Stimulated activated naive B cell treated with anti-CD40 and anti-IgM and Interleukin-4, amounts not matched to agents 10 μg/mL and 1 μg/mL and 100 μg/mL, for 72 hours (primary cell): ENCODE data around the gene KCNMA1.

Experiments used
- ATAC-seq, 2 donors: fragments of 150-1000 bp; cut with Tn5 transposase; replicated peaks; 2 replicates each; pipeline ENCODE4 v1.10.0; 2021; ENCODE audit warnings: moderate library complexity in 1 of 2
- DNase-seq: peaks from one replicate; pipeline ENCODE4 v3.0.0; 2021
- H3K27ac Mint-ChIP-seq: one replicate; pipeline ENCODE4 v1.8.0; 2022; ENCODE audit warnings: mild to moderate bottlenecking, mixed read lengths
- H3K27me3 Mint-ChIP-seq, 2 donors: one replicate each; pipeline ENCODE4 v1.8.0; 2022; ENCODE audit warnings: mixed read lengths in 2 of 2
- H3K36me3 Mint-ChIP-seq, 2 donors: one replicate each; pipeline ENCODE4 v1.8.0; 2022; ENCODE audit warnings: mixed read lengths in 2 of 2, mild to moderate bottlenecking in 1 of 2
- H3K4me1 Mint-ChIP-seq, 2 donors: one replicate each; pipeline ENCODE4 v1.8.0; 2022; ENCODE audit warnings: mixed read lengths in 2 of 2, mild to moderate bottlenecking in 1 of 2
- H3K4me3 Mint-ChIP-seq, 2 donors: one replicate each; pipeline ENCODE4 v1.8.0; 2022; ENCODE audit warnings: mild to moderate bottlenecking in 2 of 2, mixed read lengths in 2 of 2, moderate library complexity in 1 of 2
- H3K9me3 Mint-ChIP-seq, 2 donors: one replicate each; pipeline ENCODE4 v1.8.0; 2022; ENCODE audit warnings: mixed read lengths in 2 of 2, mild to moderate bottlenecking in 1 of 2

KCNMA1 gene

DNA sequence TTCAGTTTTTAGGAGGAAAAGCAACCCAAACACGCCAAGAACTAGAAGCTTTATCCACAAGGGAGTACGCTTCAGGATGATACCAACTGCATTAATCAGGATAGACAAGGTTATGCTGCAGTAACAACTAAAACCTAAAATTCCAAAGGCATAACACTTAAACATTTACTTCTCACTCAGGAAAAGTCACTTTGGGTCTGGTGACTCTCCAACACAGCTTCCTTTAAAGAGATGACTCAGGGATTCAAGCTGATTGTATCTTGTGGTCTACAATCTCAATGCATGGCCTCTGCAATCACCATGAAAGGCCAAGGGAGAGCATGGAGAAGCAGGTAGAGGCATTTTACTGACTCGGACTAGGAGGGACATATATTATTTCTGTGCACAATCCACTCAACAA, 315.8 kb downstream of the KCNMA1 start:
- peaks cover 0 to 11% of the 10 kb centered on the region in 2 donors for H3K27me3 Mint-ChIP-seq
- DNase-seq (no peak), ATAC-seq (no peak)
- H3K27ac Mint-ChIP-seq = no peak overlapping the region
- no peaks in the 10 kb centered on the region for H3K36me3 Mint-ChIP-seq
- H3K4me1 Mint-ChIP-seq = no peaks in the 10 kb centered on the region
- H3K9me3 Mint-ChIP-seq = no peaks in the 10 kb centered on the region
- H3K4me3 Mint-ChIP-seq = no peak overlapping the region

DNA sequence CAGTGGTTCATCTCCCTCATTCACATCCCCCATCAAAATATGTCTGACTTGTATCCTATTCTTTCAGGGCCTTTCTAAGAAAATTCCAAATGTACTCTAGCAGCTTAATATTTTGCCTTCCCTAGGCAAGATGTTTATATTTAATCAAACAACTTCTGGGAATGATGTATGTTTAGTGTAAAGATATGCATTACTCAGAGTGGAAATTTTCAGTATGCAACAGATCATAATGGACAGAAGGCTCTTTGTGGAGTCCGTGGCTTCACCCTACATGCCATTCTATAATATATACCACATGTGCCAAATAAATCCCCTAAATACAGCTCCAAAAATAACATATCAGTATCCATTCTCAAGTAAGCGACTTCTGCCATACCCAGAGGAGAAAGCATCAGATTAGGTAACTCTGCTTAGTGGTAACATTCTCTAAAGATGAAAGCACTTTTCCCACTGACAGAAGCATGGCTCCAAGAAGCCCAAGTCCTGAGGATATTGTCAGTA, 316.6 kb downstream of the KCNMA1 start:
- no peak for DNase-seq
- Mint-ChIP-seq H3K36me3 (no peaks in the 10 kb centered on the region), H3K27ac (no peak overlapping the region), H3K27me3 (peaks cover 0 to 11% of the 10 kb centered on the region in 2 donors), H3K4me3 (no peak overlapping the region), H3K4me1 (no peaks in the 10 kb centered on the region), H3K9me3 (no peaks in the 10 kb centered on the region)
- ATAC-seq = no peak

DNA sequence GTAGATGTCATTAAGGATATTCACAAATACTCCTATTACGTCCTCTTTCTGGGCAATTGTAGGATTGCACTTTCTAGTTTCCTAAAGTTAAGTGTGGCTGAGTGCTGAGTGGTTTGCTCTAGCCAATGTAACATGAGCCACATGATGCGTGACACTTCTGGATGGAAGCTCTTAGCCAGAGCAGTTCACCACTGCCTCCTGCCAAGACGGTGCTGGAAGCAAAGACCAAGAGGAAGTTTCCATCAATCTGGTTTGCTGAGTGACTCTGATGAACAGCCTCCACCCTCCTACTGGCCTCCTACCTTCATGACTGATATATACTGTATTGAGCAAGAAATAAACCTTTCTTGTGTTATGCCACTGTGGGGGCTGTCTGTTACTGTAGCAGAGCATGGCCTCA, 318.1 kb downstream of the KCNMA1 start:
- ATAC-seq (no peak), DNase-seq (no peak)
- Mint-ChIP-seq H3K4me1 (no peaks in the 10 kb centered on the region), H3K4me3 (no peak overlapping the region), H3K9me3 (no peaks in the 10 kb centered on the region), H3K27me3 (peaks cover 0 to 11% of the 10 kb centered on the region in 2 donors), H3K36me3 (no peaks in the 10 kb centered on the region), H3K27ac (no peak overlapping the region)

DNA sequence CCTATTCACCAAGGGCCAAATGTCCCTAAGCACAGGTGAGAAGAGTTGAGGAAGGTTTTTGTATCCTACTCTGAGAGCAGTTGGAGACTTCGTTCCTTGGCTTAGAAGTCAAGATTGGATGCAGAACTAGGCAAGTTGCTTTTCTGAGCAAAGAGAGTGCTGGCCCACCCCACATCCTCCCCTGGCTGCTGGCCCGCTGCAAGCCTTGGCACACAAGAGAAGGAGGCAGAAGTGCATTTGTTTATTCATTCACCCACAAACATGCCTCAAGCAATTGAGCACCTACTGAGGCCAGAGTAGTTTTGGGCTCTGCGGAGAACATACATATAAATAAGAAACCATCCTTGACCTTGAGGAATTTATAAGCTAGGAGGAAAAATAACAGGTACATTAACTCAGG, 318.9 kb downstream of the KCNMA1 start:
- Mint-ChIP-seq H3K36me3 (no peaks in the 10 kb centered on the region), H3K4me1 (no peaks in the 10 kb centered on the region), H3K27me3 (peaks cover 0 to 11% of the 10 kb centered on the region in 2 donors), H3K9me3 (no peaks in the 10 kb centered on the region), H3K4me3 (no peak overlapping the region), H3K27ac (no peak overlapping the region)
- DNase-seq (no peak), ATAC-seq (no peak)

DNA sequence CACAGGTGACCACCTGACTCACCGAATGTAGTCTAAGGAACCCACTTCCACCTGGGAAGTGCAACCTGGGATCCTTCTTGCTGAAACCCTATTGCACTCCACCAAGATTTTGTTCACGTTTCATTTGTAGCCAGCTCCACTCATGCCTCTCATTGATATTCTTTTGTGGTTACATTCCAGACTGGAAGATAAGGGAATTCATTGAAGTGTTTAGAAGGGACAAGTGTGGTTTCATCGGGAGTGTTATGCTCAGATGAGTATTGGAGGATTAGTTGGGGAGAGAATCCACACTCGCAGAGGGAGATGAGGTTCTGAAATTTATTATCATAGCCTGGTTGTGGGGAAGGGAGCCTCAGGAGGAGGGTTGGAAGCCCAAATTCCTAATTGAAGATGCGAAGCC, 320.4 kb downstream of the KCNMA1 start:
- Mint-ChIP-seq H3K27ac (no peak overlapping the region), H3K9me3 (no peaks in the 10 kb centered on the region), H3K4me1 (no peaks in the 10 kb centered on the region), H3K27me3 (peaks cover under 1 to 11% of the 10 kb centered on the region in 2 donors), H3K36me3 (no peaks in the 10 kb centered on the region), H3K4me3 (no peak overlapping the region)
- ATAC-seq (no peak), DNase-seq (no peak)

DNA sequence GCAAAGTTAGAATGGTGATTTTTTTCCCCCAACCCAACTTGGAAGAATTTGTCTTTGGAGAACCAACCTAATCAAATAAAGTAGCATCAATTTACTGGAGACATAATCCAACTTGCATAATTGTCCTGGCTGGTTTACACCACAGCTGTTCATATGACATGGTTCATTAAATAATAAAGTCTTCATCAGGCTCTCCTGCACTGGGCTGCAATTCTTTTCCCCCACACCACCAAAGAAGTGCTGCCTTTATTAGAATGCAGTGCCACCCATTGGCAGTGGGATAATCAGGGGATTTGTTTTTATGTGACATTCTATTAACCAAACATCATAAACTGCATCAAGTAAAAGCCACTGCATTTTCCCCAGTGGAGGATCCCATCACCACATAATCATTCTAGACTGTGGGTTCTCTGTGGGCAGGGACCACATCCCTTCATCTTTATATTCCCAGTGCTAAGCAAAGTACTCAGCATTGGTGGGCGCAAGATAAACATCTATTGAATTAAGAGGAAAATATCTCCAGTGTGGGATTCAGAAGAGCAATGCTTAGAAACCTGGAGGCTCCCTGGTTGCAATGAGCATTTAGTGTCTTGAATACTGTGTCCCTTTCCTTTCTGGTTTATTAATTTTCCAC, 322.0 kb downstream of the KCNMA1 start:
- DNase-seq (no peak), ATAC-seq (no peak)
- Mint-ChIP-seq H3K9me3 (no peaks in the 10 kb centered on the region), H3K4me1 (no peaks in the 10 kb centered on the region), H3K36me3 (no peaks in the 10 kb centered on the region), H3K27me3 (peaks cover 7 to 17% of the 10 kb centered on the region in 2 donors), H3K27ac (no peak overlapping the region), H3K4me3 (no peak overlapping the region)

DNA sequence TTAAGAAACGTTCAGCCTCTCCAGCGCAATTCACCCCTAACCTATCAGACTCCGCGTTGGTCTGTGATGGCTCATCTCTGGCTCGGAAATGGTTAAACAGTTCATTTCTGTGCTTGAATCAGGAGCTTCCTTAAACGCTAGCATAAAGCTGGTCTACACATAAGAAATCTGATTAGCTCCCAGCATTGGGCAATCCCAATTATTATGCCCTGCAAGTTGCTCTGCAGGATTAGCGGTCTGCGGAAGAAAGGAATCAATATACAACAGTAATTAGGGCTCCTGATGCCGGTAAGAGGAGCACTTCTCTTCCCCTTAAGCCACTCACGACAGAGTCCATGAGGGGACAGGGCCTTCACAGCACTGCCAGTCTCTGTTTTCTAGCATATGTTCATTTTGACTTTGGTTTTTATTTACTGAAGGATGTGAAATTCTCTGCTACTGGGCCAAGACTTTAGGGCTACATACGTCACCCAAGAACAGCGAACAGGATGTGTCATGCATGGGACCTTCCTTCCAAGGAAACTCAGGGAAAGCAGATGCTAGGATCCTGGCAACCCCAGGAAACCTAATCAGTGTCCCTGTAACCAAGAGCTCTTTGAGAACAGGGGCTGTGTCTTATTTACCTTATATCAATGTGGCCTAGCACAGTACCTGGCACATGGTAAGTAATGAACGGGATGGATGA, 324.4 kb downstream of the KCNMA1 start:
- no peak for ATAC-seq
- H3K27ac Mint-ChIP-seq = no peak overlapping the region

DNA sequence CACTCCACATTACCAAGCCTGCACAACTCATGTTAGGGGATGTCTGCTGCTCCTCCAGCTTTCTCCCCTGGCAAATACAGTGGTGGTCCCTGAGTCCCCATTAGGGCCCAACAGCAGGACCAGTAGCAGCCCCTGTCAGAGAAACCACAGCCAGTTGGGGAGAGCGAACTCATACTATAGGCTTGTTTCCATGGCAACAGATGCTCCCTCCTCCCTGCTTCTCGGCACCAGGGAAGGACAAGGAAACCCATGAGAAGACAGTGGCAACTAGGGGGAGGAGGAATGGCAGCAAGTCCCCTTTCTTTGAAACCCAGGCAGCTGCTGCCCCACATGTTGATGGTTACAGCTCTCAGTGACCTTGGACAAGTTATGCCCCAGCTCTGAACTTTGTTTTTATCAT, 326.4 kb downstream of the KCNMA1 start:
- Mint-ChIP-seq H3K9me3 (no peaks in the 10 kb centered on the region), H3K36me3 (no peaks in the 10 kb centered on the region), H3K27me3 (peaks cover 15 to 17% of the 10 kb centered on the region in 2 donors), H3K27ac (no peak overlapping the region), H3K4me3 (no peak overlapping the region), H3K4me1 (no peaks in the 10 kb centered on the region)
- DNase-seq = no peak
- ATAC-seq = no peak

More for the DNA sequence above, 324.4 kb downstream of the KCNMA1 start:
- H3K4me3 Mint-ChIP-seq = no peak overlapping the region
- peaks cover 15 to 23% of the 10 kb centered on the region in 2 donors for H3K27me3 Mint-ChIP-seq
- H3K4me1 Mint-ChIP-seq = no peaks in the 10 kb centered on the region
- DNase-seq = no peak
- H3K9me3 Mint-ChIP-seq = no peaks in the 10 kb centered on the region
- H3K36me3 Mint-ChIP-seq = no peaks in the 10 kb centered on the region

DNA sequence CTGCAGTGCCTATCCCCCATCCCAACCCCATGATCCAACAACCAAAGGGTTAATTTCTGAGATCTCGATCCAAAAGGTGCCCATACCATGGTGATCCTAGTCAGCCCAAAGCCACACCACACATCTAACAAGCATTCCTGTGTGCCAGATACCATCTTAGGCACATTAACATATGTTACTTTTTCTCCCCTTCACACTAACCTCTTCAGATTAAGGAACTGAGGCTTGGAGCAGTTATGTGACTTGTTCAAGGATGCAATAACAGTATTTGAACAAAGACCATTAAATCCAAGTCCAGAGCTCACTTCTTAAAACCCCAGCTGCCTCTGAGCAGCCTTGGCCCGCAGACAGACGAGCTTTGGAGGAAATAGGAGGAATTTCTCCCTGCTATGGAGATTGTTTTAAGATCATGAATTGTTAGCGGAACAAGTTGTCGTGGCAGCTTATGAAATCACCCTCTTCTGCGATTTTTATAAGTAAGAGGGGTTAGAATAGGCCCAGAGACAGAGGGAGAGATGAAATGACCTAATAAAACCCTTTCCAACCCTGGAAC, 327.2 kb downstream of the KCNMA1 start:
- H3K36me3 Mint-ChIP-seq = no peaks in the 10 kb centered on the region
- no peak for DNase-seq
- no peak overlapping the region for H3K27ac Mint-ChIP-seq
- no peak for ATAC-seq
- H3K4me3 Mint-ChIP-seq = no peak overlapping the region
- peaks cover 15 to 17% of the 10 kb centered on the region in 2 donors for H3K27me3 Mint-ChIP-seq
- H3K4me1 Mint-ChIP-seq = no peaks in the 10 kb centered on the region
- no peaks in the 10 kb centered on the region for H3K9me3 Mint-ChIP-seq

DNA sequence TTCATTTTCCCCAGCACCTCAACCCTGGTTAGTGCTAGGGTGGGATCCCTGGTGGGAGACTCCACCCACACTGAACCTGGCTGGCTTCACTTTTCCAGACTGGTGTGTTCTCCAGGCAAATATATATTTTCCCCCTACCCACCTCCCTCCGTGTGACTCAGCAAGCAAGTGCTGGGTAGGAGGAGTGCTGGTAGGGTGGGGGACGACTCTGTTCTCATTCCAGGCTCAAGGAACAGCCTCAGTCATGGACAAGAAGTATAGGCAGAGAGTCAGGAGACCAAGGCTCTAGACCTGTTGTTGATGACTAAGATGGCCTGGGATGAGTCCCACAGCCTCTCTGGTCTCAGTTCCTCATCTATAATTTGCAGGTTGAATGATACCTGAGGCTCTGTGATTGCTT, 328.1 kb downstream of the KCNMA1 start:
- H3K4me1 Mint-ChIP-seq = no peaks in the 10 kb centered on the region
- H3K4me3 Mint-ChIP-seq = no peak overlapping the region
- no peak overlapping the region for H3K27ac Mint-ChIP-seq
- DNase-seq = no peak
- no peaks in the 10 kb centered on the region for H3K9me3 Mint-ChIP-seq
- no peaks in the 10 kb centered on the region for H3K36me3 Mint-ChIP-seq
- peak; percentile 50 to 56 for ATAC-seq
- peaks cover 18 to 26% of the 10 kb centered on the region in 2 donors for H3K27me3 Mint-ChIP-seq

DNA sequence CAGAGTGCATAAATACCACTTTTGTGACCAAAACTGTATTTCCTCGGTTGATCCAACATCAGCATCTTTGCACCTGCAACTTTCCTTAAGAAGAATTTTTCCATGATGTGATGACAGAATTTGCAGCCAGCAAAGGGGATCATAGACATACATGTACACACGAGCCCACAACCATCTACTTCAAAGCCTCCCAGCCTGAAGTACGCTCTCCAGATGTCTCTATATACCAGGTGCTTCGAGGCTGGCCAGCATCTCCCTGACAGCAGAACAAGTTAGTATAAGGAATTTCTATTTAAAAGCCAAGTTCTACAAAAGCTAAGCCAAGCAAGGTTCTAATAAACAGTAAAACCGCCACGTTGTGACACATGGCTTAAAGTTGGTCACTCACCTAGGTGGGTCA, 328.5 kb downstream of the KCNMA1 start:
- H3K9me3 Mint-ChIP-seq = no peaks in the 10 kb centered on the region
- H3K4me1 Mint-ChIP-seq = no peaks in the 10 kb centered on the region
- ATAC-seq (no peak), DNase-seq (no peak)
- peaks cover 18 to 26% of the 10 kb centered on the region in 2 donors for H3K27me3 Mint-ChIP-seq
- no peak overlapping the region for H3K27ac Mint-ChIP-seq
- no peak overlapping the region for H3K4me3 Mint-ChIP-seq
- H3K36me3 Mint-ChIP-seq = no peaks in the 10 kb centered on the region

DNA sequence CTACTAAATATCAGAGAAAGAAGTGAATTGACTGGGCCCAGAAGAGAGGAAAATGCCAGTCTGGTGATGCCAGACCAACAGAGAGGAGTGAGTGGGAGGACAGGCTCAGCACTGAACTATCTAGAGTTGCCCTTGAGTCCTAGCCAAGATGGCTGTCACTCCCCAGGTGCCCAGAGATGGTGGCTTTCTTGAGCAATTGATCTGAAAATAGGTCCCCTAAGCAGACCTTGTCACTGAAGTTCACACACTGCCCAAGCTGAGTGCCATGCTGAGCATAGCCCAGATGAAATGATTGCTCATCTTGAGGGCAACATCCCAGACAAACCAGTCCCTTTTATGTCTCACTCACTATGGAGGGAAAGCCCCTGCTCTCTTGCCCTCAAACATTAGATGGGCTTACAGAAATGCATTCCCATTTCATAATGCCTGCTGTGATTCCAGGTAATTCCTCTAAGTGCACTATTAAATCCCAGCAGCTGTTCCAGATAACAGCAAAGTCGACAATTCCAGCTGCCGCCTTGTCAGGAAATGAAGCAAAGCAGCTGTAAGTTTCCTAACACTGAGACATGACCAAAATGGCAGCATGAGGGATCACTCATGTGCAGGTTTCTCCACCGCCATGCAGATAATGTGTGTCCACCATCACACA, 329.4 kb downstream of the KCNMA1 start:
- no peak overlapping the region for H3K27ac Mint-ChIP-seq
- DNase-seq (no peak), ATAC-seq (no peak)
- H3K9me3 Mint-ChIP-seq = peaks cover 3 to 4% of the 10 kb centered on the region in 2 donors
- H3K4me3 Mint-ChIP-seq = no peak overlapping the region
- no peaks in the 10 kb centered on the region for H3K36me3 Mint-ChIP-seq
- no peaks in the 10 kb centered on the region for H3K4me1 Mint-ChIP-seq
- peaks cover 24 to 34% of the 10 kb centered on the region in 2 donors for H3K27me3 Mint-ChIP-seq

DNA sequence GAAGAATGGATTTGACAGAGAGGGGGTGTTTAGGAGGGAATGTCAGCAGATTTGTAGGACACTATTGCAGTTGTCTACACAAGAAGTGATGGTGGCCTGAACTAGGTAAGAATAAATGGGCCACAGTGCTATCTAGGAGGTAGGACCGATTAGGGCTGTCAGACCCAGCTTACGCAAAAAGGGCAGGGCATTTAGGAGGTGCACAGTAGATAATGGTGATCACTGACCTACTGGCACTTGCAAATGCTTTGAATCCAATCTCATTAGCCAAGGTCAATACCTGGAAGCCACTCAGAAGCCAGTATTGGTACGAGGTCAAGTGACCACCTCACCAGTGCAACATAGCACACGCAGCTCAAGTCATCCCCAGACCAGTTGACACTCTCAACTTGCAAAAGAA, 330.9 kb downstream of the KCNMA1 start:
- Mint-ChIP-seq H3K27me3 (peaks cover 22 to 35% of the 10 kb centered on the region in 2 donors), H3K9me3 (peaks cover 7 to 10% of the 10 kb centered on the region in 2 donors), H3K4me3 (no peak overlapping the region), H3K27ac (no peak overlapping the region), H3K36me3 (no peaks in the 10 kb centered on the region), H3K4me1 (no peaks in the 10 kb centered on the region)
- DNase-seq (no peak), ATAC-seq (no peak)

DNA sequence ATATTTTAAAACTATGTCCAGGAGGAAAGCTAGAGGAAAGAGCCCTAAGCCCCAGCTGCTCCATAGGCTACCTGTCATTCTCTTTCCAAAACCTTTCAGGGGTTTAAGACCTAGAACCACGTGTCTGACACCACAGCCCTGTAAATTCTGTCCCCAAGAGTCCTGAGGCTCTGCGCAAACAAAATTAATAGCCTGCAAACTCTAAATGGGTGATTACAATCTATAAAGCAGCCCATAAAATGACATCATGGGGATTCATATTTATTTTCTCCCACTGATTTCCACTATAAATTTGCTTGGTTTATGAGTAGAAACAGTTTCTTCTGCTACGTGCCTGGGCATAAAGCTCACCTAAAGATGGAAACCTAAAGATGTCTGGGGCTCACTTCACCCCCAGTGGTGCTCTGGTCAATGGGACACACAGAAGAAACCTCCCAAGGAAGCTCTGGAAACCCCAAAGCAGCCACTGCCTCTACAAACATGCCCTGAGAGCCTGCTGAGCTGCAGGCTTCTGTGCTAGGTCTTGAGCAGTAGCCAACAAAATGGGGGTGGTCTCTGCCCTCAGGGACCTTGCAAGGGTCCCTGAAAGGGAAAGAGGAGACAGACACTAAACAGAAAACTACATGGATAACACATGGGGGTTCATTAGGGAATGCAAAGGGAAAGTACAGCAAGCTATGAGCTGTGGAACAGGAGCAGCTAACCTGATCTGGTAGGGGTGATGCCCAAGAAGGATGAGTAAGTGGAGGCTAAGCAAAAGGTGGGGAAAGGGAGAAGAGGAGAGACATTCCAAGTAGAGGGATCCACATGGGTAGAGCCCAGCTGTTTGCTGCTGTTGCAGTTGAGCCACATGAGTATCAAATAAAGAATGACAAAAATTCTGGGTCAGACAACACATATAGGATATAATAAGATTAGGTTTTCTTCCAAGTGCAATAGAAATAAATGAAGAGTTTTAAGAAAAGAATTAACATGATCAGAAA, 331.7 kb downstream of the KCNMA1 start:
- no peak overlapping the region for H3K27ac Mint-ChIP-seq
- H3K4me3 Mint-ChIP-seq = no peak overlapping the region
- peaks cover 23 to 34% of the 10 kb centered on the region in 2 donors for H3K27me3 Mint-ChIP-seq
- DNase-seq (no peak), ATAC-seq (no peak)
- H3K4me1 Mint-ChIP-seq = no peaks in the 10 kb centered on the region
- H3K36me3 Mint-ChIP-seq = no peaks in the 10 kb centered on the region
- H3K9me3 Mint-ChIP-seq = peaks cover 7 to 10% of the 10 kb centered on the region in 2 donors
